GM18907 (cell line): Measurements from ENCODE around the gene ZBED5.
"Not testable (repeated sequence)": the region's sequence is repeated elsewhere in the genome, so short reads cannot be mapped to it uniquely, and the experiment has no call there.

ENCODE experiments used
- ATAC-seq: cut with Tn5 transposase; IDR thresholded peaks from one replicate; pipeline ENCODE4 v1.9.1; 2021; ENCODE audit warnings: mild to moderate bottlenecking, moderate library complexity; ENCODE audit not compliant: unreplicated experiment

Gene ZBED5

GRCh38 chr11:10857709-10858438, at the start of gene ZBED5:
Gene ZBED5 (minus strand): TSS chr11:10858053. CDS start chr11:10854945, 3,108 bp downstream.
- ATAC-seq, result peak; percentile 92

- no peak for ATAC-seq
Measured at GRCh38 chr11:10906521-10906920, 48.7 kb upstream of the ZBED5 start.

GRCh38 chr11:10902301-10903063, 44.6 kb upstream of the ZBED5 start:
- ATAC-seq, result no peak

GRCh38 chr11:10900681-10901415, 43.0 kb upstream of the ZBED5 start:
- no peak for ATAC-seq

- ATAC-seq, result no peak
Measured at GRCh38 chr11:10899121-10899830, 41.4 kb upstream of the ZBED5 start.

- ATAC-seq, result no peak
Measured at GRCh38 chr11:10898763-10899025, 40.8 kb upstream of the ZBED5 start.

DNA sequence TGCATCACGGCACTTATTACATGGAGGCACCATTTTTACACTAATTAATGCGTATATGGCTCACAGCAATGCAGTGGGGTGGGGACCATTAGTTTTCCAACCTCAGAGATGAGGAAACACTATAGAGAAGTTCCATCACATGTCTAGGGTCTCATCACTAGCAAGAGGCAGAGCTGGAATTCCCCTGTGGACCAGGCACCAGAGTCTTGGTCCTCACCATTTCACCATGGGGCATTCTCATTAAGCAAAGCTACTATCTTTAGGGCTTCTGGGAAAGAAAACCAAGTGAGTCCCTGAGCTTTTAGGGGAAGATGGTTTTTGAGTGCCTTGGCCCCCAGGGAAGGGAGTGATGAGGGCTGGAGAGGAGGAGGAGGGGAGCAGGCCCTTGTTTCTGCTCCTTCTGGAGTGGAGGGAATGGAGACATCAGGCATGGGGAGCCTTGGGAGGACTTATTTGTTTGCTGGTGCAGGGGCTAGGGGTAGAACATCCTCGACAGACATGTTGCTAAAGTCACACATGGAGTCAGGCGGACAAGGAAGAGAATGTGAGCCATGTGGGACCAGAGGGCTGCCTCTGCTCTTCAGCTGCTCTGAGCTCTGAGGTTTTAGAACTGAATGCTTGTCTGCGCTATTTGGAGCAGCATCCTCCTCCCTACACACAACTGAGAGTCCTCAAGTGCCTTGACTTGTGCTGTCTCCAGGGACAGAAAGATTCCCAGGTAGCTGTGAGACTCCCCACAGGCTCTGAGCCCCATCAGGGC, 40.3 kb upstream of the ZBED5 start:
- ATAC-seq, result no peak

DNA sequence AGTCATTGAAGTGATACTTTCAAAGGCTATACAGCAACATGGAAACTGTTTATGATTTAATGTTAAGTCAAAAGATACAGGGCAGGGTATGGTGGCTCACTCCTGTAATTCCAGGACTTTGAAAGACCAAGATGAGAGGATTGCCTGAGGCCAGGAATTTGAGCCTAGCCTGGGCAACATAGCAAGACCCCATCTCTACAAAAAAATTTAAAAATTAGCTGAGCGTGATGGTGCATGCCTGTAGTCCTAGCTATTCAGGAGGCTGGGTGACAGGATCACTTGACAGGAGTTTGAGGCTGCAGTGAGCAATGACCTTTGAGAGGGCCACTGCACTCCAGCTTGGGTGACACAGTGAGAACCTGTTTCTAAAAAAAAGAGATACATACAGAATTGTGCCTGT, 39.3 kb upstream of the ZBED5 start:
- ATAC-seq, result no peak

- no peak for ATAC-seq
Measured at GRCh38 chr11:10896493-10896892, 38.6 kb upstream of the ZBED5 start.

GRCh38 chr11:10895285-10895684, 37.4 kb upstream of the ZBED5 start:
- ATAC-seq, result no peak

GRCh38 chr11:10894666-10895065, 36.8 kb upstream of the ZBED5 start:
- no peak for ATAC-seq

GRCh38 chr11:10893714-10894151, 35.9 kb upstream of the ZBED5 start:
- ATAC-seq, result no peak

- ATAC-seq, result no peak
Measured at GRCh38 chr11:10892250-10892649, 34.4 kb upstream of the ZBED5 start.

DNA sequence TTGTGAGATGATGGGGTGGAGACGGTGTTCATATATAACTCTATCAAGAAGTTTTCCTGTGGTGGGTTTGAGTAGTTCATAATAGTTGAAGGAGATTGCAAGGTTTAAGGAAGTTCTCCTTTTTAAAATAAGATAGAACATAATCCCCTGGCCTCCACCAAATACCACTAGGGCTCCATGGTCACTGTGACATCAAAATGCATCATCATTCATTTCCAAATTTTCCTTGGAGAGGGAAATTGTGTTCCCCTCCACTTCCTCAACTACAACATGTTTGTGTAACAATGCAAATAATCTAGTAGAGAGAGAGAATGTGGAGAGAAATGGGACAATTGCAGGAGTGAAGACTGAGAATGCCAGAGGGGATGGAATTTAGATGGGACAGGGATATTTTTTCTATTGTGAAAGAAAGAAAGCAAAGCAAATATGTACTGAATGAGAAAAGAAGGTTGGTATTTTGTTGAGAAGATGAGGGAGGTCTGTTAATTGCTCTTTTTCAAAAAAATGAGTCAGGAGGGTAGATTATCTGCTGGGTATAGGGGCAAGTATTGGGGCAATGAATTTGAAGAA, 33.4 kb upstream of the ZBED5 start:
- no peak for ATAC-seq

GRCh38 chr11:10890083-10890482, 32.2 kb upstream of the ZBED5 start:
- not testable (repeated sequence) for ATAC-seq

DNA sequence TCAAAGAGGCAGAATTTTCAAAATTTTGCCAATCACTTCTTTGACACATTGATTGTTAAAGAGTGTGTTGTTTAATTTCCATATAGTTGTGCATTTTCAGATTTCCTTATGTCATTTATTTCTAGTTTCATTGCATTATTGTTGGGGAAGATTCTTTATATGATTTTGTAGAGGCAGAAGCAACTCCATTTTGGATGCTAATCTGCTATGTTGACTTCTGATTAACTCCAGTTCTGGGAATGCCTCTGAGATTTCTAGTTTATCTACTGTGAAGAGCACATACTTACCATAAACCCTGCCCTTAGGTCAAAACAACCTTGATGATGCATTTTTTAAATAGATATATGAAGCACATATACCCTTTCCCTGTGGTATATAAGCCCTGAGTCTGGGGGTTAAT, 29.5 kb upstream of the ZBED5 start:
- no peak for ATAC-seq

DNA sequence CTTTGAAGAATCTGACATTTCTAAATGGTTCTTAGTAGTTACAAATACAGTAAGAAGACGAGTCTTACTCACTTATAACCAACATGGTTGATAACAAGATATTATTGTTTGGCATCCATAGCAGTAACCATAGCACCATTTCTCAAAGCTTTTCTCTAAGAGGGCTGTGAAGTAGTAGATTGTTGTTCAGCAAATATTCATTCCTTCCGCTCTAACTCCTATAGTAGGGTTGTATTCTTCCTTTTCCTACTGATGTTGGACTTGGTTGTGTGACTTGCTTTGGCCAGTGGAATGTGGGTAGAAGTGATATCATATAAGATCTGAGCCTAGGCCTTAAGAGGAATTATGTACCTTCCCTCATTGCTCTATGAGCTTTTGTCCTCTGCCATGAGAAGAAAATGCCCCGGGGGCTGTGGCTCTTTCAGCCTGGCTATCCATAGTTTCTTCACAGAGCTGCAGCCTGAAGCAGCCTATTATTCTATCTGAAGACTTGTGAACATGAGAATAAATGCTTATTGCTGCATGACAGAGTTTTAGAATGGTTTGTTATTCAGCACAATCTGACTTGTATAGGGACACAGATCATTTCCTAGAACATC, 28.9 kb upstream of the ZBED5 start:
- no peak for ATAC-seq

GRCh38 chr11:10885703-10886363, 28.0 kb upstream of the ZBED5 start:
- no peak for ATAC-seq

- ATAC-seq, result not testable (repeated sequence)
Measured at GRCh38 chr11:10884292-10884691, 26.4 kb upstream of the ZBED5 start.
